Stomach smooth muscle (tissue), 2 donors: ENCODE measurements around the gene PEX3.
A peak's percentile ranks its signal among the peaks of the same experiment; 100 is the strongest.

Experiments used
- H3K27ac ChIP-seq: one replicate; pipeline ENCODE4 v1.7.0; 2013; ENCODE audit warnings: mild to moderate bottlenecking, low read length, inconsistent platforms
- H3K27me3 ChIP-seq, 2 donors: one replicate each; pipeline ENCODE4 v1.7.0; 2013; ENCODE audit warnings: low read length in 2 of 2; ENCODE audit not compliant: insufficient read depth in 2 of 2, control insufficient read depth in 1 of 2
- H3K36me3 ChIP-seq, 2 donors: one replicate each; pipeline ENCODE4 v1.7.0; 2013; ENCODE audit warnings: low read length in 2 of 2; ENCODE audit not compliant: control insufficient read depth in 2 of 2, insufficient read depth in 2 of 2
- H3K4me1 ChIP-seq: one replicate; pipeline ENCODE4 v1.7.0; 2013; ENCODE audit warnings: low read length; ENCODE audit not compliant: control insufficient read depth, insufficient read depth
- H3K4me3 ChIP-seq, 2 donors: one replicate each; pipeline ENCODE4 v1.7.0; 2013; ENCODE audit warnings: low read length in 2 of 2
- H3K9ac ChIP-seq, 2 donors: one replicate each; pipeline ENCODE4 v1.7.0; 2013; ENCODE audit warnings: low read length in 2 of 2, mild to moderate bottlenecking in 1 of 2
- H3K9me3 ChIP-seq, 2 donors: one replicate each; pipeline ENCODE4 v1.7.0; 2013; ENCODE audit warnings: low read length in 2 of 2; ENCODE audit not compliant: control insufficient read depth in 2 of 2
- donor health status: healthy.
- donor health status: Pancreatic carcinoma.

The PEX3 gene

DNA sequence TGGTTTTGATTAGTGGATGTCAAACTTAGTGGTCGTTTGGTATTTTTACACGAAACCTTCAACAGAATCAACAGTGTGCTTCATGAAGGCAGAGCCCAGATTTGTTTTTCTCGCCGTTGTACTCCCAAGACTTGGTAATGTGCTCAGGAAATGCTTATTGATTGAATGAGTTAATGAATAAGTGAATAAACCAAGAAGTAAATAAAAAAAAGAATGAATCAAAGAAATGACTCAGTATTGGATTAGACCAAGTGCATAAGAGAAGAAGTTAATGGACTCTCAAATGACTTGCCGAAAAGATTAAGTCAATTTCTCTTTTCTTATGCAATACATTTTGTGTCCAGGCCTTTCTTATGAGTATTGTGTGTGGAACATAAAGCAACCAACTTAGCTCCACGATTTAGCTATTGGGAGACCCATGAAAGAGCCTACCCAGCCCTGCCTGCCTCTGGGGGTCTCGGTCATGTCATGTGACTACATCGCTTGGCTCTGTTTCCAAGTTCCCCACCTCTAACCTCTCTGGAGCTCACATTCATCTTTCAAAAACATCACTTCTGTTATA lies 71.5 kb downstream of the PEX3 start:
- H3K36me3 ChIP-seq, result no peaks in the 10 kb centered on the region

DNA sequence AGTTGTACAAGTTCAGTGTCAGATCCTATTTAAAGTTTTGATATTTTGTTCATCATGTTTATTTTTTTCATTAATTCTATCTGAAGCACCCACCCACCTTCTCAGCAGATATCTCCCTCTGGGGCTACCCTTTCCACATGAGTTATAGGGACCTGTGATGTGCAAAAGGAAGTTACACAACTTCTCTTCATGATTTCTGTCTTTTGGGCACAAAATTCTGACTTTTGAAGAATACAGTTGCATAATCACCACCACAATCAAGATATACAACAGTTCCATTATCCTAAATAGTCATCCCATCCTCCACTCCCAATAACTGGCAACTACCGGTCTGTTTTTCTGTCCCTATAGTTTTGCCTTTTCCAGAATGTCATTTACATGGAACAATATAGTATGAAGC lies 74.8 kb downstream of the PEX3 start:
- Histone ChIP-seq H3K4me1 (no peaks in the 10 kb centered on the region), H3K9ac (no peak overlapping the region), H3K27ac (no peak overlapping the region), H3K4me3 (no peak overlapping the region), H3K36me3 (no peaks in the 10 kb centered on the region), H3K27me3 (no peaks in the 10 kb centered on the region), H3K9me3 (no peaks in the 10 kb centered on the region)

More for the DNA sequence above, 71.5 kb downstream of the PEX3 start:
- no peaks in the 10 kb centered on the region for H3K4me1 ChIP-seq
- no peaks in the 10 kb centered on the region for H3K27me3 ChIP-seq
- H3K4me3 ChIP-seq, result no peak overlapping the region
- H3K9me3 ChIP-seq, result no peaks in the 10 kb centered on the region
- H3K9ac ChIP-seq, result no peak overlapping the region
- no peak overlapping the region for H3K27ac ChIP-seq

DNA sequence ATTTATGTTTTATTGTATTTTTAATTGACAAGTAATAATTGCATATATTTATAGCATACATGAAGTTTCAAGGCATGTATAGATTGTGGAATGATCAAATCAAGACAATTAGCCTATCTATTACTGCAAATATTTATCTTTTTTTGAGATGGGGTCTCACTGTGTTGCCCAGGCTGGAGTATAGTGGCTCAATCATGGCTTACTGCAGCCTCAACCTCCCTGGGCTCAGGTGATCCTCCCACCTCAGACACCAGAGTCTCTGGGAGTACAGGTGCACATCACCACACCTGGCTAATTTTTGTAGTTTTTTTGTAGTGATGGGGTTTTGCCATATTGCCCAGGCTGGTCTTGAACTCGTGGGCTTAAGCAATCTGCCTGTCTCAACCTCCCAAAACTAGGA lies 77.1 kb downstream of the PEX3 start:
- no peak overlapping the region for H3K9ac ChIP-seq
- H3K4me3 ChIP-seq, result no peak overlapping the region
- H3K36me3 ChIP-seq, result no peaks in the 10 kb centered on the region
- no peaks in the 10 kb centered on the region for H3K4me1 ChIP-seq
- no peaks in the 10 kb centered on the region for H3K27me3 ChIP-seq
- H3K27ac ChIP-seq, result no peak overlapping the region
- no peaks in the 10 kb centered on the region for H3K9me3 ChIP-seq

DNA sequence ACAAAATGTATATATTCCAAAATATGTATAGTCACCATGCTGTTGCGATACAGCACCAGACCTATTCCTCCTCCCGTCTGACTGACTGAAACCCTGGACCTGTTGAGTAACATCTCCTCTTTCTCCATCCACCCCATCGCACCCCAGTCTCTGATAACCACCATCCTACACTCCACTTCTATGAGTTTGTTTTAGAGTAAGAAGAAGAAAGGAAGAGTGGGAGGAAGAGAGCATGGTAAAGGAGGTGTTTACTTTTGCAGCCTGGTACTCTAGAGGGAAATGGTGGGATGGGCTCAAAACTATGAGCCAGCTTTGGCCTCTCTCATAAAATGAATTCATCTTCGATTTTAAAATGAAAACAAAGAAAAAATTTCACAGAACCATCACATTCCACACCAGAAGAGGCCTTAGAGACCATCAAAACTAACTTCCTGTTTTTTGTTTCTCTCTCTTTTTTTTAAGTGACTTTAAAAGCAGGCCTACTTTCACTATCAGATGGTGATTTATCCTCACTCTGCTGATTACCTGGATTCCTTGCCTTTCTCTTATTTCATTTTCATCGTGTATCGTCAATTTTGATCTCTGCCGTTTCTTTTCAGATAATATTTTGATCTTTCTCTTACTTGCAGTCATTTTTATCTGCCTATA lies 77.7 kb downstream of the PEX3 start:
- Histone ChIP-seq H3K9ac (no peak overlapping the region), H3K27ac (no peak overlapping the region)

DNA sequence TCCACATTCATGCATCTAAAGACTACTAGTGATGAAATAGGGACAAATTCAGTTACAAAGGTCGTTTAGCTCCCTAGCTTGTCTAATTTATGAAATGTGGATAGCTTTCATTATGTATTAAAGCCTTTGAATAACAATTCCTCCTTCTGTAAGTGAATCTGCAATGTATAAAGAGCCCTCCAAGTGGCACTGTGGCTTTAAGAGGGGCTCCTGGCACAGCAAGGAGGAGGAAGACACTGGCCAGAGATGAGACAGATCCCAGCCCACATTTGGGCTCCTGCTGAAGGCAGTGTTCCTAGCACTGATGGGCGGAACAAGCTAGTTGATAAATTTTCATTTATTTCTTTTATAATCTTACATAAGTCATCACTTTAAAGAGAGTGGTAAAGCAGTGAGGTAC lies 78.5 kb downstream of the PEX3 start:
- Histone ChIP-seq H3K27me3 (peaks cover 0 to 2% of the 10 kb centered on the region in 2 donors), H3K36me3 (no peaks in the 10 kb centered on the region), H3K4me1 (no peaks in the 10 kb centered on the region), H3K4me3 (no peak overlapping the region), H3K9ac (no peak overlapping the region), H3K9me3 (no peaks in the 10 kb centered on the region), H3K27ac (no peak overlapping the region)

More for the DNA sequence above, 77.7 kb downstream of the PEX3 start:
- Histone ChIP-seq H3K27me3 (peaks cover 0 to under 1% of the 10 kb centered on the region in 2 donors), H3K9me3 (no peaks in the 10 kb centered on the region), H3K36me3 (no peaks in the 10 kb centered on the region), H3K4me3 (no peak overlapping the region), H3K4me1 (no peaks in the 10 kb centered on the region)

DNA sequence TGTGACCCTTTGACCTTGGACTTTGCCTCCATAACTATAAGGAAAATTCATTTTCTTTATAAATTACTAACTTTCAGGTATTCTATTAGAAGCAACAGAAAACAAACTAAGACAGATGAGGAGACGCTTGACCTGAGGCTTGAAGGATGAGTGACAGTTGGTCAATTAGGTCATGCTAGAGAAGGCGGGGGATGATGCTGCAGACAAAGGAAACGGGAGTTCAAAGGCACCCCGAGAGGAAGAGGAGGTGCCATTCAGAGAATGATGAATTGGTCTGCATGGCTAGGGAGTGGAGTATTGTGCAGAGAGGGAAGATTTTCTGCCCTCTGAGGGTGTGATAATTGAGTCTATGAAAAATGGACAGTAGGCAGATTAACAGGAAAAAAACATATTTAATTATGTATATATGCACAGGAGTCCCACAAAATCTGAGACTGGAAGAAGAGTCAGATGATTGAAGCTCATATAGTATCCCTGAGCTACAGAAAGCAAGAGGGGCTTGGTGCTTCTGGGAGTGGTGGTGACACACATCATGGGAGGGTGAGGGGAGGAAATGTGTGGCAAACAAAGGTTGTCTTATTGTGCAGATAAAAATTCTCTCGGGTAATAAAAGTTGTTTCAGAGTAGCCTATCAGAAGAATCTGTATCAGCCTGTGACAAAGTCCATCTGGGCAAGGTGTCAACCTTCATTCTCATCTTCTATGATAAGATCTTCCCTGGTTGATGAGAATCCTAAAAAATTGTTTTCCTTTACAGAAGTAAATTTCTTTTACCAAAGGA lies 81.3 kb downstream of the PEX3 start:
- Histone ChIP-seq H3K4me3 (no peak overlapping the region), H3K9me3 (no peaks in the 10 kb centered on the region), H3K27ac (no peak overlapping the region), H3K9ac (no peak overlapping the region), H3K27me3 (peaks cover 0 to 2% of the 10 kb centered on the region in 2 donors), H3K4me1 (peaks cover 5% of the 10 kb centered on the region), H3K36me3 (no peaks in the 10 kb centered on the region)

DNA sequence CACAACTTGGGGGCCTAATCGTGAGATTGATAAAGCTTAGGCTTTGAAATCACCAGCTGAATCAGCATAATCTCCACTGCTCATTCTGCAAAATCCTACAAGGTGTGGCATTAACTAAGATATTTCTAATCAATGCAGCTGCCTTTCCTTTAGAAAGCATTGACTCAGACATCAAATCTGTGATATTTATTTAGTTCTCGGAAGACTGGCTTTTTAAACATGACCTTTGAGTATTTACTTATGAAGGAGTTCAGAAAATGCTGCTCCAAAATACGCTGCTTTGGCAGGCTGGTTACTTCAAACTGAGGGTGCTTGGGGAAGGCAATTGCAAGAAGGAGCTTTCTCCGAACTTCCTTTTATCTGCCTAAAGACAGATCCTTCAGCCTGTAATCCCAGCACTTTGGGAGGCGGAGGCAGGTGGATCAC lies 84.6 kb downstream of the PEX3 start:
- no peak overlapping the region for H3K4me3 ChIP-seq
- H3K9ac ChIP-seq, result no peak overlapping the region
- no peaks in the 10 kb centered on the region for H3K9me3 ChIP-seq
- no peak overlapping the region for H3K27ac ChIP-seq
- H3K4me1 ChIP-seq, result peaks cover 12% of the 10 kb centered on the region
- H3K27me3 ChIP-seq, result peaks cover 0 to 2% of the 10 kb centered on the region in 2 donors
- no peaks in the 10 kb centered on the region for H3K36me3 ChIP-seq

DNA sequence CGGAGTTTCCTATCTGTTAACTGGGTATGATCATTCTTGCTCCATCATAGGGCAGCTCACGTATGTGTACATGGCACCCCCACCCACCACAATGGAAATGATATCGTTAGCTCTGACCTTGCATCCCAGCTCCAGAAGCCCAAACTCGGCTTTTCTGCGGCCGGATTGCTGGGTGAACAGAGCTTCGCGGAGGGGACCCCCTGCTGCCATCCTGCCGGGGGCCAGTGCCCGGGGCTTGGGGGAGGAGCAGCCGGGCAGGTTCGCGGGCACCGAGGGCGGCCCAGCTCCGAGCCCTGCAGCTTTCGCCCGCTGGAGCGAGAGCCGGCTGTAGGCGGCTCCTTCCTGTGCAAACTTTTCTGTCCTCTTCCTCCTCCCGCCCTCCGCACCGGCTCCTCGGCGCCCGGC lies 85.9 kb downstream of the PEX3 start:
- peaks cover 12% of the 10 kb centered on the region for H3K4me1 ChIP-seq
- peak overlapping the region; percentile 36 to 52 for H3K9ac ChIP-seq
- no peak overlapping the region for H3K27ac ChIP-seq
- peaks cover 0 to 2% of the 10 kb centered on the region in 2 donors for H3K27me3 ChIP-seq
- H3K4me3 ChIP-seq, result peak overlapping the region; percentile 53 to 74
- H3K36me3 ChIP-seq, result no peaks in the 10 kb centered on the region
- H3K9me3 ChIP-seq, result no peaks in the 10 kb centered on the region

DNA sequence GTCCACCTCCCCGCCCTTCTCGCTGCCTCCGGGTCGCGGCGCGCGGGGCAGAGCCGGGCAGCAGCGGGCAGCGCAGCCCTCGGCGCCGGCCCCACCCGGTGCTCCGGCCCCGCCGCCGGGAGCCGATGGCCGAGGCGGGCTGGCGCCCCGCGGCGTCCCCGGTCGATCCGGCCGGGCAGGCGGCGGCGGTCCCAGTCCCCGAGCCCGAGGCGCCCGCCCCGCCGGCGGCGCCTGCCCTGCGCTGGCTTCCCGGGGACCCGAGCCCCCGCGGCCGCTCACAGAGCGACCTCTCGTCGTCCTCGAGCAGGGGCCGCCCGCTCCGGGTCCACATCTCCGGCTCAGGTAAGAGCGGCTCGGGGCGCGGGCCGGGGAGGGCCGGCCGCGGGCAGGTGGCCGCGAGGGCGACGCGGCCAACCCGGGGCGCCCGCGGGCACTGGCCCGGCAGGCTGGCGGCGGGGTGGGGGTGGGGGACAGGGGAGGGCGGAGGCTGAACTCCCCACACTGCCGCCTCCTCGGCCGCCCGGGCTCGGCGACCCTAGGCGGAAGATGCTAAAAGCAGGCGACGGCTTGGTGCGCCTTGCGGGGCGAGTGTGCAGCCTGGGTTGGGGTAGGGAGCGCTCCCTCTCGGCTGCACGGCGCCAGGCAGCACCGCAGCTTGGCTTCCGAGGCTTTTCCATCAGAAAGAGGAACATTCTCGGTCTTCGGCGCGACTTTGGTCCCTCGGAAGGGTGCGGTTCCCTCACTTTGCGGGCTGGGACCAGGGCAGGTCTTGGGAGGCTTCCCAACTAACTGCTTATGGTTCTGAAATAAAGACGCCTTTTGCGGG lies 86.5 kb downstream of the PEX3 start:
- Histone ChIP-seq H3K27ac (no peak overlapping the region), H3K9ac (peak overlapping the region; percentile 23 to 60), H3K4me3 (peak overlapping the region; percentile 65 to 74), H3K9me3 (no peaks in the 10 kb centered on the region), H3K27me3 (peaks cover 0 to 2% of the 10 kb centered on the region in 2 donors), H3K36me3 (no peaks in the 10 kb centered on the region), H3K4me1 (peaks cover 12% of the 10 kb centered on the region)

DNA sequence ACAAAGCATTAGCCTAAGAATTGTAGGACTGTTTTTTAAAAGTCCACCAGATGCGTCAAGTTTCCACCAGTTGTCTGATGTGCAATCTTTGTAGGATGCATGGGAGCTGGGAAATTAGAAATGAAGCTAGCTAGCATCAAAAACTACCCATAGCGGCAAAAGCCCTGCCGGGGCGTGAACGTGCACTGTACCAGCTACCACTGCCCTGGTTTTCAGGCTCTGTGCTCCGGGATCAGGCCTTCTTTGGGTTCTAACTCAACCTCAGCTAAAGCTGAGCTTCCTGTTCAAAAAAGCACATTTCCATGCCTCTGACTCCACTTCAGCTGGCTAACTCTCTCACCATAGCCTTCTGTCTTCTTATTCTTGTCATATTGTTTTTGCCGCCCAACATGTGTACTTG lies 87.8 kb downstream of the PEX3 start:
- Histone ChIP-seq H3K27me3 (no peaks in the 10 kb centered on the region), H3K4me1 (peaks cover 12% of the 10 kb centered on the region), H3K36me3 (no peaks in the 10 kb centered on the region), H3K9me3 (no peaks in the 10 kb centered on the region), H3K4me3 (no peak overlapping the region), H3K27ac (no peak overlapping the region), H3K9ac (no peak overlapping the region)
